HepG2 (cell line): ENCODE measurements around the gene HYOU1. TPM values are rescaled to one million over a fixed set of nuclear protein-coding genes. Genes with fewer than 3 reads are reported as not detected.

Experiments
- CBX1 ChIP-seq: IDR thresholded peaks from one replicate; pipeline ENCODE4 v1.6.1; 2016; ENCODE audit warnings: antibody characterized with exemption, low read depth
- CREB1 ChIP-seq, 2 experiments: fragments of 450-650 bp in 1 of 2; IDR thresholded peaks; 2 replicates each; pipeline ENCODE4 v1.6.1; 2016 to 2017; ENCODE audit warnings: control low read depth in 1 of 2, mild to moderate bottlenecking in 1 of 2, missing compliant biosample characterization in 1 of 2, missing genetic modification characterization in 1 of 2
- CREM ChIP-seq, 2 experiments: sonication (generic) in 1 of 2; formaldehyde crosslinking in 1 of 2; IDR thresholded peaks; 2 replicates each; pipeline versions ENCODE4 v1.4.0 to v1.6.1; 2016 to 2020; ENCODE audit warnings: antibody characterized with exemption in 1 of 2, mild to moderate bottlenecking in 1 of 2, missing genetic modification reagents in 1 of 2
- NONO ChIP-seq, 2 experiments: fragments of 450-650 bp in 1 of 2; sonication (generic) in 1 of 2; formaldehyde crosslinking in 1 of 2; IDR thresholded peaks in 1 of 2; conservative IDR thresholded peaks in 1 of 2; 2 replicates each; pipeline versions ENCODE4 v1.6.1 to v1.8.0; 2017 to 2022; ENCODE audit warnings: mild to moderate bottlenecking in 1 of 2, missing genetic modification reagents in 1 of 2, moderate library complexity in 1 of 2
- NR2F2 ChIP-seq: IDR thresholded peaks from 2 replicates; pipeline ENCODE4 v1.6.1; 2012; ENCODE audit warnings: low read depth, inconsistent platforms, borderline replicate concordance
- TFDP1 ChIP-seq: IDR thresholded peaks from 2 replicates; pipeline ENCODE4 v1.6.1; 2016; ENCODE audit warnings: missing compliant biosample characterization, missing genetic modification reagents, borderline replicate concordance
- TOPORS ChIP-seq: sonication (generic); formaldehyde crosslinking; IDR thresholded peaks from 2 replicates; pipeline ENCODE4 v1.8.0; 2023; ENCODE audit warnings: mild to moderate bottlenecking, missing genetic modification reagents
- ZBTB40 ChIP-seq, 2 experiments: fragments of 450-650 bp in 1 of 2; sonication (generic) in 1 of 2; formaldehyde crosslinking in 1 of 2; IDR thresholded peaks; 2 replicates each; pipeline versions ENCODE4 v1.6.1 to v1.8.0; 2016 to 2022; ENCODE audit warnings: antibody characterized with exemption in 1 of 2, mild to moderate bottlenecking in 1 of 2, missing genetic modification reagents in 1 of 2
- ZNF317 ChIP-seq: sonication (generic); formaldehyde crosslinking; IDR thresholded peaks from 2 replicates; pipeline ENCODE4 v1.5.0; 2020; ENCODE audit warnings: mild to moderate bottlenecking, missing genetic modification reagents
- ZNF337 ChIP-seq: sonication (generic); formaldehyde crosslinking; IDR thresholded peaks from 2 replicates; pipeline ENCODE4 v1.5.1; 2020; ENCODE audit warnings: missing genetic modification reagents, low read depth, mild to moderate bottlenecking, borderline replicate concordance
- ZNF781 ChIP-seq: sonication (generic); formaldehyde crosslinking; IDR thresholded peaks from 2 replicates; pipeline ENCODE4 v1.5.1; 2020; ENCODE audit warnings: borderline replicate concordance, mild to moderate bottlenecking, missing genetic modification reagents; ENCODE audit errors: not compliant biosample characterization
- polyA plus RNA-seq, 8 experiments: library from polyadenylated mRNA; depleted of rRNA in 3 of 8; stranded (reverse) in 7 of 8; unstranded in 1 of 8; fragments of >200 nt; fragmentation: Illumina TruSeq in 4 of 8; extraction: Trizol in 4 of 8; gene quantifications; 2 replicates each; pipeline versions ENCODE4 v1.2.1 to v1.2.3, GENCODE V29; 2011 to 2016; ENCODE audit warnings: low read depth in 4 of 8, missing spikeins in 1 of 8, mixed read lengths in 1 of 8; ENCODE audit not compliant: insufficient read depth in 1 of 8
- total RNA-seq, 5 experiments: library from RNA; depleted of rRNA; stranded (reverse); fragments of >200 nt; fragmentation: Illumina TruSeq; extraction: Trizol; gene quantifications; 2 replicates each; pipeline ENCODE4 v1.2.3, GENCODE V29; 2016; ENCODE audit warnings: low read depth in 1 of 5
- TF ChIP-seq, protein P1 (sequence below): sonication (generic); formaldehyde crosslinking; IDR thresholded peaks from 2 replicates; pipeline ENCODE4 v1.5.1; 2020; ENCODE audit warnings: mild to moderate bottlenecking, missing genetic modification reagents, moderate library complexity

The HYOU1 gene
- total and polyA plus RNA-seq, 2 of the 13 experiments (the other 11 are each of a cell fraction or from before 2014, with no cell fraction given) = 127 to 155 TPM

DNA sequence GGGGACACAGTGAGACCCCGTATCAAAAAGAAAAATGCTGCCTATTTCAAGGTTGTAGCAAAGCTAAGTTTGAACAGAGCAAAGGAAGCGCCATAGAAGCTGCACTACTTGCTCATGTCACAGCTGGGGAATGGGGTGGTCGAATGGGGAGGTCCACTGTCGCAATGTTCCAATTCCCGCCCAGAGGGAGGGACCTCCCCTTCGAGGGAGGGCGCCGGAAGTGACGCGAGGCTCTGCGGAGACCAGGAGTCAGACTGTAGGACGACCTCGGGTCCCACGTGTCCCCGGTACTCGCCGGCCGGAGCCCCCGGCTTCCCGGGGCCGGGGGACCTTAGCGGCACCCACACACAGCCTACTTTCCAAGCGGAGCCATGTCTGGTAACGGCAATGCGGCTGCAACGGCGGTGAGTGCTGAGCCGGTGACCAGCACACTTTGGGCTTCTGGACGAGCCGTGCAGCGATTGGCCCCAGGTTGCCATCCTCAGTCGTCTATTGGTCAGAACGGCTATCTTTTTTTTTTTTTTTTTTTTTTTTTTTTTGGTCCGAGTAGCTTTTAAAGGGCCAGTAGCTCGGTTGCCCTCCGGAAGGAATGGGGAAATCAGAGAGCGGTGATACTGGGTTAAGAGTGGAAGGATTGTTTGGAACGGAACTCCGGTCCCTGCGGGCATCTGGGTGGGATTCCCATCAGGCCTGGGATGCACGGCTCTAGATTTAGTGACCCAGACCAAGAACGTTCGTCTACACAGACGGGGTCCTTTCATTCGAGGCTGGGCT is 27.8 kb upstream of the HYOU1 start, which contains the start of gene HMBS (continued):
- TF ChIP-seq ZBTB40 (IDR thresholded peaks at IDR 0.05) (no peak), ZBTB40 (CRISPR knock-in tag; IDR thresholded peaks at IDR 0.05) (0 out of 2 replicates have a peak, but pooled peaks have one; percentile 31), TFDP1 (CRISPR knock-in tag) (peak; percentile 99), ZNF781 (CRISPR knock-in tag) (peak; percentile 52), CREB1 (IDR thresholded peaks at IDR 0.05) (peak; percentile 89), CREB1 (CRISPR knock-in tag; IDR thresholded peaks at IDR 0.05) (peak; percentile 96), CREM (IDR thresholded peaks at IDR 0.05) (peak; percentile 93), CREM (CRISPR knock-in tag; IDR thresholded peaks at IDR 0.05) (peak; percentile 51; the same call in 1 of the 2 replicates), CBX1 (no peak), NONO (IDR thresholded peaks at IDR 0.05) (no peak), NONO (CRISPR knock-in tag; conservative IDR thresholded peaks at IDR 0.05) (peak; percentile 75), ZNF337 (0 out of 2 replicates have a peak, but pooled peaks have one; percentile 80), NR2F2 (peak; percentile 33; the same call in 1 of the 2 replicates), TOPORS (CRISPR knock-in tag) (no peak), ZNF317 (peak; percentile 59; the same call in 1 of the 2 replicates)
- TF ChIP-seq, protein P1, sequence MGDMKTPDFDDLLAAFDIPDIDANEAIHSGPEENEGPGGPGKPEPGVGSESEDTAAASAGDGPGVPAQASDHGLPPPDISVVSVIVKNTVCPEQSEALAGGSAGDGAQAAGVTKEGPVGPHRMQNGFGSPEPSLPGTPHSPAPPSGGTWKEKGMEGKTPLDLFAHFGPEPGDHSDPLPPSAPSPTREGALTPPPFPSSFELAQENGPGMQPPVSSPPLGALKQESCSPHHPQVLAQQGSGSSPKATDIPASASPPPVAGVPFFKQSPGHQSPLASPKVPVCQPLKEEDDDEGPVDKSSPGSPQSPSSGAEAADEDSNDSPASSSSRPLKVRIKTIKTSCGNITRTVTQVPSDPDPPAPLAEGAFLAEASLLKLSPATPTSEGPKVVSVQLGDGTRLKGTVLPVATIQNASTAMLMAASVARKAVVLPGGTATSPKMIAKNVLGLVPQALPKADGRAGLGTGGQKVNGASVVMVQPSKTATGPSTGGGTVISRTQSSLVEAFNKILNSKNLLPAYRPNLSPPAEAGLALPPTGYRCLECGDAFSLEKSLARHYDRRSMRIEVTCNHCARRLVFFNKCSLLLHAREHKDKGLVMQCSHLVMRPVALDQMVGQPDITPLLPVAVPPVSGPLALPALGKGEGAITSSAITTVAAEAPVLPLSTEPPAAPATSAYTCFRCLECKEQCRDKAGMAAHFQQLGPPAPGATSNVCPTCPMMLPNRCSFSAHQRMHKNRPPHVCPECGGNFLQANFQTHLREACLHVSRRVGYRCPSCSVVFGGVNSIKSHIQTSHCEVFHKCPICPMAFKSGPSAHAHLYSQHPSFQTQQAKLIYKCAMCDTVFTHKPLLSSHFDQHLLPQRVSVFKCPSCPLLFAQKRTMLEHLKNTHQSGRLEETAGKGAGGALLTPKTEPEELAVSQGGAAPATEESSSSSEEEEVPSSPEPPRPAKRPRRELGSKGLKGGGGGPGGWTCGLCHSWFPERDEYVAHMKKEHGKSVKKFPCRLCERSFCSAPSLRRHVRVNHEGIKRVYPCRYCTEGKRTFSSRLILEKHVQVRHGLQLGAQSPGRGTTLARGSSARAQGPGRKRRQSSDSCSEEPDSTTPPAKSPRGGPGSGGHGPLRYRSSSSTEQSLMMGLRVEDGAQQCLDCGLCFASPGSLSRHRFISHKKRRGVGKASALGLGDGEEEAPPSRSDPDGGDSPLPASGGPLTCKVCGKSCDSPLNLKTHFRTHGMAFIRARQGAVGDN (CRISPR knock-in tag) = peak; percentile 92
